KOPT-K1 (cell line): ENCODE results near the gene GALNT9.

Experiments
- H3K27ac ChIP-seq: fragments of 200-600 bp; sonication (generic); 2 replicates; pipeline ENCODE4 v1.5.1; 2016; ENCODE audit warnings: antibody characterized with exemption, mild to moderate bottlenecking, low read depth, low read length; ENCODE audit not compliant: poor library complexity, severe bottlenecking
- H3K36me3 ChIP-seq: fragments of 200-600 bp; sonication (generic); 2 replicates; pipeline ENCODE4 v1.5.1; 2017; ENCODE audit warnings: antibody characterized with exemption, mild to moderate bottlenecking, low read length, moderate library complexity; ENCODE audit not compliant: insufficient read depth
- H3K9me3 ChIP-seq: fragments of 200-600 bp; sonication (generic); 2 replicates; pipeline ENCODE4 v1.5.1; 2017; ENCODE audit warnings: antibody characterized with exemption, low read length, mild to moderate bottlenecking; ENCODE audit not compliant: insufficient read depth, poor library complexity, severe bottlenecking

The GALNT9 gene

DNA sequence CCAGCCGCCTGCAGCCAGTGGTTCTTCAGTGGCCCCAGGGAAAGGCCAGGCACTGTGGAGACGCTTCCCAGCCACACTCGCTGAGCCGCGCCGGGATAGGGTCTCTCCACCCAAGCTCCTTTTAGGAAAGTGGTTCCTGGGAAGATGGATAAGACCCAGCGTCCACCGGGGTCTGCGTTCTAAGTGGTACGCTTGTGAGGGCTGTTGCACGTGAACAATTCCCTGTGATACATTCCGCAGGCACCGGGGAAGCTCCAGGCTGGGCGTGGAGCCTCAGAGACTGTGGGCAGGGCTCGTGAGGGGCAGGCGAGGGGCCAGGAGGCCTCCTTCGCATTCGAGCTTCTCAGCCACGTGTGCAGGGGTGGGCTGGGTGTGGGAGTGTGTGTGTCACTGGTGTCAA lies 48.4 kb downstream of the GALNT9 start:
- no peaks in the 10 kb centered on the region for H3K36me3 ChIP-seq
- no peak overlapping the region for H3K27ac ChIP-seq
- H3K9me3 ChIP-seq, result no peaks in the 10 kb centered on the region

DNA sequence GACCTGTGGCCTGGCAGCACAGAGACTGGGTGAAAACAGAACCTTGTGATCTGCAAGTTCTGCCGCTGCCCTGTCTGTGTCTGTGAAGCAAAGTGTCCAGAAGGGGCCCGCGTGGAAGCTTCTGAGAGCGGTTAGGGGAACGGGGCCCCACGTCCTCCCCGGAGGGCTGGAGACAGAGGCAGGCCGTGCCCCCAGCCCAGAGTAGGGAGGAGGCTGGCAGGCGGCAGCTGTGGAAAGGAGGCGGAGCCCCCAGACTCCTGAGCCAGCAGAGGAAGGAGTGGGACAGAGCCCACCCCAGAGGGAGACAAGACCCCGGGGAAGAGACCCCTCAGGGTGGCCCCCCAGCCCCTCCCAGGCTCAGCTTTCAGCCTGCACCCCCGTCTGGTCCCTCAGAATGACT lies 49.0 kb downstream of the GALNT9 start:
- Histone ChIP-seq H3K9me3 (no peaks in the 10 kb centered on the region), H3K27ac (no peak overlapping the region), H3K36me3 (no peaks in the 10 kb centered on the region)

DNA sequence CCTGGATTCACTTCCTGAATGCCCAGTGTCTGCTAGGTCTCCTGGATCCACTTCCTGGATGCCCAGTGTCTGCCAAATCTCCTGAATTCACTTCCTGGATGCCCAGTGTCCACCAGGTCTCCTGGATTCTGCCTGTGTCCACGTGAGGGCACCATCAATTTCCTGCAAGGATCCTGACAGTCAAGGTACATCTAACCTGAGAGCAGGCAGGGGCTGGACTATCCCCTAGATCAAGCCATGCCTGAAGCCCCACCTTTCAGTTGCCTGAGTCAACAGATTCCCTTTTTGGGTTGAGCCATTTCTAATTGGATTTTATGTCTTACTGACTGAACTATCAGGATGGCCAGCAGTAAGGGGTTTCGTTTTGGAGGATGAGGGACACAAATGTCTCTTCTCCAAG lies 49.5 kb downstream of the GALNT9 start:
- Histone ChIP-seq H3K9me3 (no peaks in the 10 kb centered on the region), H3K27ac (no peak overlapping the region), H3K36me3 (no peaks in the 10 kb centered on the region)

DNA sequence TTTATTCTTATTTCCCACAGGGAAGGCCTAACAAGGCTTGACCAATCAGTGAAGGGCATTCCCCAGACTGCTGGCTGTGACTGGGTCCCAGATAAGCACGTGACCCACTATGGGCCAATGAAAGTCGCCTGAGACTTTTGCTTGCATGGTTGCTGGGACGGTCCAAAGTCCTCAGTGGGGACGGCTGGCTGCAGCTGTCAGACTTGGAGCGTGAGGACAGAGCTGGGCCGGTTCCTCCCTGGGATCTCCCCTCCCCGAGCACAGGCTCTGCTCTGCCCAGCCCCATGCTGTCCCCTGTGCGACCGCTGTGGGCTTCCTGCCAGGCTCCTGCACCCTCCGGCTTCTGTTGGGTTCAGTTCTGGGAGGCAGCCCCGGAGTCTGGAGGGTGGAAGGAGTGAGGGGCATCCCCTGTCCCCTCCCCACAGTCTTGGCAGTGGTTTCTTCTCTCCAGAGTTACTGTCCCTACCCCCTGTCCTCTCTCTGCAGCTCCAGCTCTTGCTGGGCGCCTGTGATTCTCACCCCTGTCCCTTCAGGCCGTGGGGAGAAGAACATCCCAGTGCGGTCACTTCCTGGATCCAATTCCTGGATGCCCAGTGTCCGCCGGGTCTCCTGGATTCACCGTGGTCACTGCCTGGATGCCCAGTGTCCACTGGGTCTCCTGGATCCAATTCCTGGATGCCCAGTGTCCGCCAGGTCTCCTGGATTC lies 50.1 kb downstream of the GALNT9 start:
- Histone ChIP-seq H3K36me3 (no peaks in the 10 kb centered on the region), H3K9me3 (no peaks in the 10 kb centered on the region), H3K27ac (no peak overlapping the region)

DNA sequence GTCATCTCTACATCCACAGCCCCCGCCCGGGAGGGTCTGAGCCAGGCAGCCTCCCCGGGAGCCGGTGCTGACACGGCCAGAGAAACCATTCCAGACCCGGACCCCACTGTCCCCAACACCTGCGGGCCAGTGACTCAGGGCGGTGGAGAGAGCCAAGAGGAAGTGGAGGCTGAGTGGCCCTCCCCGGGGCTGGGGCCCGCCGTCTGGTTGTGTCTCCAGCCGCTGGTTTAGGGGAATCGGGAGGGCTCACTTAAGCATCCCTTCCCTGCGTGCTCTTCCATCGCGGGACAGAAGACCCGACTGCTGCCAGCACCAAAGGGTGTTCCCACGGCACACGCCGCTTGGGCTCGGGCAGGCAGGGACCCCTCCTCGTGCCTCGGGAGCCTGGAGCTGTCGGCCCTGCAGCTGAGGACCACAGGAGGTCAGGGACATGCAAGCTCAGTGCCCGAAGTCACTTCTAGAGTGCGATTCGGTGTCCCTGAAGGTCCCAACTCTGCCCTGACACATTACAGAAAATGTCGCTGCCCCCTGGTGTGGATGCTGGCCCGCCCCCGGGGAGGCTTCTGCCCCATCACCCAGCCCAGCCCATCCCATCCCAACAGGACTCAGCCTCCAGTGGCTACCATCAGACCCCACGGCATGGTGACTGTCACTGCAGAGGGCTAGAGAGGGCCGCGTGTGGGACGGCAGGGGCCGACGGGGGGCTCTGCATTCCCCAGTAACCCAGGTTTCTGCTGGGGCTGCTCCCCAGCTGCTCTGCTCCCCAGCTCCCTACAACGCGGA lies 50.8 kb downstream of the GALNT9 start:
- H3K27ac ChIP-seq, result no peak overlapping the region
- no peaks in the 10 kb centered on the region for H3K36me3 ChIP-seq
- no peaks in the 10 kb centered on the region for H3K9me3 ChIP-seq

DNA sequence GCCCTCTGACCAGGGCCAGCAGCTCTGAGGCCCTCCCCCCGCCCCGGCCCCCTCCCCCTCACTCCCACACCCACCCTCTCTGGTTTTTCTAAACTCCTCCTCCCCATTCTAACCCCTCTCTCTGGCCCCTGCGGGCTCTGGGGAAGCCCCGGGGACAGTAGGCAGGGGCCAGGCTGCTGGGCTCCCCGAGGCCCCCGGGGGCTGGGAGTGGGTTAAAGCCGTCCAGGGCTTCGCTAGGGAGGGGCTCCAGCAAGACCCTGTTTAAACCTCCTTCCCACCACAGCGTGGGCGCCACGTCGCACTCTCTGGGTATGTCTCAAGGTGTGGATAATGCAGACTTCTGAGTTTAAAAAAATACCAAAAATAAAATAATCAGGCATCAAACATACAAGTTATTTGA lies 51.4 kb downstream of the GALNT9 start:
- no peak overlapping the region for H3K27ac ChIP-seq
- H3K36me3 ChIP-seq, result no peaks in the 10 kb centered on the region
- no peaks in the 10 kb centered on the region for H3K9me3 ChIP-seq

DNA sequence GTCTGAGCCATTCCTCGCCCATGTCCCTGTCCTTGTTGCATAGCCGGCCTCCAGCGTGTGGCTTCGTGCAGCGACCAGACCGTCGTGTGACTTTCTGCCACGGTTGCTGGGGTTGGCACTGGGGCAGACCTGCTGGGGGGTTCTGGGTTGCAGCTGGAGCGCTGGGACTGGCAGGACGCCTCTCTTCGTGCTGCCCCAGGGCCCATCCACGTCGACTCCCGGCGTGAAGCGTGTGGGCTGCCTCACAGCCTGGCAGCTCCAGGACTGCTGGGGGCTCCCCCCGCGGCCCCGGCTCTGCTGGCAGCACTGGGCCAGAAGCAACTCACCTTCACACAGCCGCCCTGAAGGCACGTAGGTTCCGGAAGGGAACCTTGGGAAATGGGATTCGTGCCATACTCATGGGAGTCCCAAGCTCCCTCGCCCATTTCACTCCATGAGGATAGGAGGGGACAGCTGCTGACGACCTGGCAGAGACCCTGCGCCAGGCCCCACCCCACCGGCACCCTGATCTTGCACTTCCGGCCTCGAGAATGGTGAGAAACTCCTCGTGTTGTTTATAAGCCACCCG lies 51.9 kb downstream of the GALNT9 start:
- H3K36me3 ChIP-seq, result no peaks in the 10 kb centered on the region
- H3K9me3 ChIP-seq, result no peaks in the 10 kb centered on the region
- no peak overlapping the region for H3K27ac ChIP-seq

DNA sequence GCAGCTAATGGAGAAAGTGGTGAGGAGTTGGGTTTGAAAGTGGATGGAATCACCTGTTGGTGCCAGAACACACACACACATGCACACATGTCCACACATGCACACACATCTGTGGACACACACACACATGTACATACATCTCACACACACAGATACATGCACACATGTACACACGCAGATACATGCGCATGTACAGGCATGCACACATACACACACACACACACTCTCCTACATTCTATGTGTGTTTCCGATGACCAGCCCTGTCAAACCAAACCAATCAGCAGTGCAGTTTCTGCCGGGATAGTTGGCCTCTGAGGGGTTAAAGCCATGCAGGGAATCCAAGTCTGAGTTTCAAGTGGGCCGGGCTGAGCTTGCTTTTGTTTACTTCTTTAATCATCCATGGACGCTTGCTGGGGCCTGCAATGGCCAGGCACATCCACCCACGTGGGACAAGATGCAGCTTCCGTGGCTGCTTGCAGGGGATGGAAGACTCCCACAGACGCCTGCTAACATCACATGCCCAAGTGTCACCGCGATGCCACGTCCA lies 52.5 kb downstream of the GALNT9 start:
- Histone ChIP-seq H3K36me3 (no peaks in the 10 kb centered on the region), H3K9me3 (no peaks in the 10 kb centered on the region), H3K27ac (no peak overlapping the region)

DNA sequence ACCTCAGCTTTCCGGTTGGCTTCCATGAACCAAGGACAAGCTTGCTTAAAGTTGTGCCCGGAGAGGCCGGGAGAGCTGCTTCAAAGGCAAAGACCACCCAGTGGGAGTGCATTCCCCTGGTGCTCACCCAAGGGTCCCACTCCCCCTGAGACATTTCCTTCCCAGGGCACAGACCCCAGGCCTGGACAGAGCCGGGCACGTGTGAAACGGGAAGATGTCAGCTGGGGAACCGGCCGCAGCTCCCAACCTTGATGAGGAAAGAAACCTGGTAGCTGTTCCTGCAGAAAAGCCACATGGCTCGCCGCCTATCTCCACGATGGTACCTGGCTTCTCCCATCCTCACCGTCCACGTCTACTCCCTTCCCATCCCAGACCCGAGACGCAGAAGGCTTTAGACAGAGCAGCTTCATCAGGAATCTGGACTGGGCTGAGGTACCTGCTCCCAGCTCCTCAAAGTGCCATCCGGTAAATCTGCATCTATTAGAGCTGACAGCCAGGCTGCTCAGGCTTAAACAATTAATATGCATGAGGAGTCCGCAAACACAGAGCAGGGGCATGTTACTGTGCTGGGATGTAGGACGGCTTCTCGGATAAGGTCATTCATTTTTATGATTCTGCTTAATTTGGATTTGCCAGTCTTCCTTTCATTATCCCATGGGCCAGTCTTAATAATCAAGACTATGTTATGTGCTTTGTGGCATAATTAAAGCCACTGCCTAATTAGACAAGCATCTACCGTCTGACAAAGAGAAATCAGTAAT lies 53.1 kb downstream of the GALNT9 start:
- Histone ChIP-seq H3K9me3 (no peaks in the 10 kb centered on the region), H3K36me3 (no peaks in the 10 kb centered on the region), H3K27ac (no peak overlapping the region)

DNA sequence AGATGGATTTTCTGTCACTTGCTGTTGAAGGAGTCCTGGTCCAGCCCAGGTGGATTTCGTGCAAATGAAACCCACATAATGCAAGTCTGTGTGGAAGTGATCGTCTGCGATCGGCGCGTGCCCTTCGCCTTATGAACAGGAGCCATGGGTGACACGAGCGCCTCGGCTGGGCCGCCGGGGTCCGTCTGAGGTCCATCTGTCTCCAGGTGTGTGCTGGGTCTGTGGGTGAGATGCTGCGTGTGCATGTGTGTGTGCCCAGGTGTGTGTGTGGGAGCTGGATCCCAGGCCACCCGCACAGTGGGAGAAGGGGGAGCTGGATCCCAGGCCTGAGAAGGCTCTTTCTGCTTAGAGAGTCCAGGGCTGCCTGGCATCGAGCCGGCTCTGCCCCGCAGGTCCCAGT lies 53.8 kb downstream of the GALNT9 start:
- no peak overlapping the region for H3K27ac ChIP-seq

DNA sequence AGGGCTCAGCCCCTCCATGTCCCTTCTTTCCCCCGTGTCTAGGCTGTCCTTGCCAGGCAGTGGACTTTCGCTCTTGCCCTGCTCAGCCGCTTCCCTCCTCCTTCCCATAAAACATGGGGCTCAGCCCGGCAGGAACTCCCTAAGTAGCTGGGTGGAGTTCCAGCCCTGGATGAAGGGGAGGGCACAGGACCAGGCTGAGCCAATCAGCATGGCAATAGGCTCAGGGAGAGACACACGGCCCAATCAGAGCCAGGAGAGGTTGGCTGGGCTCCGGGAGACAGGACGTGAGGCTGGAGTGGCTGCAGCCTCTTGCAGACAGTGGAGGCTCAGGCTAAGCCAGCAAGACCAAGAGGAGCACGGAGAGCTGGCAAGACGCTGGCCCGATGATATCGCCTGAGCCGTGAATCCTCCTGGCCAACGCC lies 54.3 kb downstream of the GALNT9 start:
- Histone ChIP-seq H3K36me3 (no peaks in the 10 kb centered on the region), H3K27ac (no peak overlapping the region), H3K9me3 (no peaks in the 10 kb centered on the region)

More for the DNA sequence above, 53.8 kb downstream of the GALNT9 start:
- Histone ChIP-seq H3K9me3 (no peaks in the 10 kb centered on the region), H3K36me3 (no peaks in the 10 kb centered on the region)

DNA sequence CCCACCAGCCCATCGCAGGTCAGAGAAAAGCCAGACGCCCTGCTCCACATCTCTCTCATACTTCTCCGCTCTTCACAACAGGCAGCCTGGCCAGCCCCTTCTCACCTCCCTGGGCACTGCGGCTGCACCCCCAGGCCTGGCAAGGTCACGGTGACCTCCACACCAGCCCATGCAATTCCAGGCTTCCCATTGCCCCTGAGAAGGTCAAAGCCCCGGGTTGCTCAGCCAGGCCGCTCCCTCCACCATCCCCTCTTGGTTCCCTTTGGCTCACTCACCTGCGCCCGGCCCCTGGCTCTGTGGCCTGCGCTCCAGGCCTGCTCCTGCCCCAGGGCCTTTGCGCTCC lies 55.4 kb downstream of the GALNT9 start:
- Histone ChIP-seq H3K27ac (no peak overlapping the region), H3K9me3 (no peaks in the 10 kb centered on the region), H3K36me3 (no peaks in the 10 kb centered on the region)

DNA sequence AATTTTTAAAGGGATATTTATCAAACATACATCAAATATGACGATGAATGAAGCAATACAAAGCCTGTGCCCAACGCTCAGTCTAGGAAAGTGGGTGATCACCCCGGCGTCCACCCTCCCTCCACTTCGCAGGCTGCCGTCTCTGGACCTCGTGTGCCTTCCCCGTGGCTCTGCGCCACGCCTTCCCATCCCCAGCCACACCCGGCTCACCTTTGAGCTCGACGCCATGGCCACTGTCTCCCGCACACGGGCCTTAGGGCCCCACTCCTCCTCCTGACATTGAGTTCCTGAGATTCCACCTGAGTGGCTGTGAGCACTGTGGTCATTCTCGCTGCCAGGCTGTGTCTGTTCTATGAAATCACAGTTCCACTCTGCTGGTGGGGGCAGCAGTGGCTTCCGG lies 56.7 kb downstream of the GALNT9 start:
- no peaks in the 10 kb centered on the region for H3K36me3 ChIP-seq
- no peaks in the 10 kb centered on the region for H3K9me3 ChIP-seq
- no peak overlapping the region for H3K27ac ChIP-seq

DNA sequence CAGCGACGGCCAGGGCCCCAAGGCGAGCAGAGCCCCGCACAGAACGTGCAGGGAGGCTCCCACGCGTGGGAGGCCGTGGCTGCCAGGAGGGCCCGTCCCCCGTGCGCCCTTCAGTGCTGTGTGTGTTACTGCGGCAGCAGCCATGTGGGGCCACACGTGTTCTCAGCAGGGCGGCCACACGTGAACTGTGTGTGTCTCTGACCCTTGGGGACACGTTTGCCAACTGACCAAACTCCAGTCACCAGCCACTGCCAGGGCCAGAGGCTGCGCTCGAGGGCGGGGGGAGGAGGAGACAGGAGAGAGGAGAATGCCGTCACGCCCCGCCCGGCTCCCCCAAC lies 57.7 kb downstream of the GALNT9 start:
- no peaks in the 10 kb centered on the region for H3K9me3 ChIP-seq
- no peak overlapping the region for H3K27ac ChIP-seq
- H3K36me3 ChIP-seq, result no peaks in the 10 kb centered on the region
